Ectodermal cell (in vitro differentiated cells): ENCODE data around the gene OXA1L.
"Not testable (repeated sequence)": the region's sequence is repeated elsewhere in the genome, so short reads cannot be mapped to it uniquely, and the experiment has no call there.

Source experiments
- H3K27ac ChIP-seq: 2 replicates; pipeline ENCODE4 v1.7.0; 2013; ENCODE audit warnings: mild to moderate bottlenecking, low read depth, low read length; ENCODE audit not compliant: insufficient read depth, poor library complexity, severe bottlenecking
- H3K27me3 ChIP-seq: 2 replicates; pipeline ENCODE4 v1.7.0; 2013; ENCODE audit warnings: mild to moderate bottlenecking, low read length; ENCODE audit not compliant: insufficient read depth, control insufficient read depth, poor library complexity, severe bottlenecking
- H3K36me3 ChIP-seq: one replicate; pipeline ENCODE4 v1.7.0; 2013; ENCODE audit warnings: low read length; ENCODE audit not compliant: control insufficient read depth, insufficient read depth
- H3K4me1 ChIP-seq: one replicate; pipeline ENCODE4 v1.7.0; 2013; ENCODE audit warnings: low read length; ENCODE audit not compliant: control insufficient read depth, insufficient read depth
- H3K4me3 ChIP-seq: 2 replicates; pipeline ENCODE4 v1.7.0; 2013; ENCODE audit warnings: low read depth, low read length, control low read depth; ENCODE audit not compliant: insufficient read depth
- H3K9me3 ChIP-seq: 2 replicates; pipeline ENCODE4 v1.7.0; 2013; ENCODE audit warnings: mild to moderate bottlenecking, low read length, moderate library complexity; ENCODE audit not compliant: control insufficient read depth
- WGBS, 2 experiments: methylation state at CpG; one replicate each; pipeline ENCODE4 v1.1.7; 2013; ENCODE audit warnings: missing lambda C conversion rate in 2 of 2; 5-methylcytosine and 5-hydroxymethylcytosine counted together

Gene OXA1L

DNA sequence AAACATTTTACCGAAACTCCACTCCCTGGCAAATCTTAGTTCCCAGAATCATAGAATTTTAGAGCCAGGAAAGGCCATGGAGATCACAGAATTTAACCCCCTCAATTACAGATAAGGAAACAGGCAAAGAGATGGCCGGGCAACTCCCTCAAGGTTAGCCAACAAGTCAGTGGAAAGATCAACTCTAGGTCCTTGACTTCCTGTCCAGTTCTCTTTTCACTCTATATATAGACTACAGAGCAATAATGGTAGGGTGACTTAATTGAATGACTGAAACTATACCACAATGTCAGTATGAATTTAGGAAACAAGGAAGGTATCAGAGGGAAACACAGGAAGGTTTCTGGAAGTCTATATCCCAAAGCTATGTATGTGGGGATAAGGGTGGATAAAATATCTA, 11.6 kb downstream of the OXA1L start:
- no peaks in the 10 kb centered on the region for H3K36me3 ChIP-seq
- no peak overlapping the region for H3K4me3 ChIP-seq
- no peaks in the 10 kb centered on the region for H3K9me3 ChIP-seq
- WGBS, 2 experiments = 94% methylated on average over 2 of the region's 2 CpGs
- H3K27me3 ChIP-seq = no peaks in the 10 kb centered on the region
- H3K4me1 ChIP-seq = no peaks in the 10 kb centered on the region
- H3K27ac ChIP-seq = no peak overlapping the region

DNA sequence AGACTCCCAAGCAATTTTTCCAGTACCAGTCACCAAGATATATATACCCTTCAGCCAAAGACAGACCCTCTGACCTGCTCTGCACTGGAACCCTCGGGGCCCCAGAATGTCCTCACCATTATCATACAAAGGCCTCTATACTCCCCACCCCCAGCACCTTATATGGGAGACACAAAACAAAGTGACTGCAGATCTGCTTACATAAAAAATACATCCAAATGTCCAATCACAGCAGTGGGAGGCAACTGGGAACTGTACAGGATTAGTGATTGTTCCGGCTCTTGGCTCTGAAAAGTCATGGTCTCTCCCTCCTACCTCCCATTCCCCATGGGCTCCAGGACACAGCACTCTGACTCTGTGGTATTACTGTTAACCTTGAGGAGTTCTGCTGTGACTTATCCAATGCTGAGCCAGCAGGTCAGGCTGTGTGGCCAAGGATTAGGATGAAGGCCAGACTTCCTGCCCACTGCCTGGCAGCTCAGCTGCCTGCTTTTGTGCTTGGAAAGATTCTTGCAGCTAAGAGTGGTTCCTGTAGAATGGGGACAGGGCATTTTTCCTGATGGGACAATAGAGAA, 13.7 kb downstream of the OXA1L start:
- Histone ChIP-seq H3K27me3 (no peaks in the 10 kb centered on the region), H3K9me3 (no peaks in the 10 kb centered on the region), H3K27ac (no peak overlapping the region), H3K36me3 (no peaks in the 10 kb centered on the region), H3K4me3 (no peak overlapping the region), H3K4me1 (no peaks in the 10 kb centered on the region)
- WGBS, 2 experiments = 73 to 88% methylated on average over 2 of the region's 2 CpGs

DNA sequence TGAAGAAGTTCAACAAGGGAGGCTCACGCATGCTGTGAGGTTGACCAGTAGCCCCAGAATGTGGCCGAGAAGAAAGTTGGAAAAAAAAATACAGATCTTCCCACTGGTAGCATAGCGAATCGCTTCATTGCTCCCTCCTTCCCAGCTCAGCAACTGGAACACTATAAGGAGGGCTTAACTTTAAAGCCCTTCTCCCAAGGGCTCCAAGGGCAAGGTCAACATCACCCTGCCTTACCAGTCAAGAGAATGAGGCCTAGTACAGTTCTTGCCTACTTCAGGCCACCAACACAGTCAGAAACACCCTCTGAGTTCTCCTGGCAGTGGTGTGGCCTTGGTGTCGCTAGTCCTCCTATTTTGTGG, 14.4 kb downstream of the OXA1L start:
- H3K27ac ChIP-seq = no peak overlapping the region
- H3K9me3 ChIP-seq = no peaks in the 10 kb centered on the region

DNA sequence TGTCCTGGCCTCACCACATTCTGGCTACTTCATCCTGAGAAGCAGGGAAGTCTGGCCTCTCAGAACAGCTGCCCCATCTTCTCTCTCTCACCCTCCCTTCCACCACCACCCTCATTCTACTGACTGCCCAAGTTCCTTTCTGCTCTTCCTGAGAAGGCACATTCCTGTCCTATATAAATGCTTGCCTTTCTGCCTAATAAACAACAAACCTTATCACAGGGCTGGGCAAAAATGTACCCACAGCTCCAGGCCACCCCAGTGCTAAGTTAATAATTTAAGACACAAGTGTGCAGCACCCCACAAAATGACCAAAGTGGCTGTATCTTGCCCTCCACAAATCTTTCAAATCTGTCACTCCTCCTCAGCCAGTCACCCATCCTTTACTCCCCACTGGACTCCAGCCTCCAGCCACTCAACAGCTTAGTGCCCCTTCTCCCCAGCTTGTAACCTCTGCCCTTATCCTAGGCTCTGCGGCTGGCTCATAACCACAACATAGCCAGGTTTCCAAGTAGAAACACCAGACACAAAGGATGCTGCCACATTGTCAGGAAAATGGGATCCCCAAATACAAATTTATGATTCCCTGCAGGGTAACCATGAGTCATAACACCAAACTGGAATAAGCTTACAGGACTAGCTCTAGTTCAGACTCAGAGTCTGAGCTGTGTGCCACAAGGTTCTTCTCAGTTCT, 15.0 kb downstream of the OXA1L start:
- H3K4me3 ChIP-seq = no peak overlapping the region
- H3K27me3 ChIP-seq = no peaks in the 10 kb centered on the region
- H3K36me3 ChIP-seq = no peaks in the 10 kb centered on the region
- H3K4me1 ChIP-seq = no peaks in the 10 kb centered on the region
- 0 to 3% methylated on average over 1 of the region's 1 CpG for WGBS, 2 experiments
- no peak overlapping the region for H3K27ac ChIP-seq
- no peaks in the 10 kb centered on the region for H3K9me3 ChIP-seq

More for the DNA sequence above, 14.4 kb downstream of the OXA1L start:
- H3K27me3 ChIP-seq = no peaks in the 10 kb centered on the region
- no peaks in the 10 kb centered on the region for H3K36me3 ChIP-seq
- no peak overlapping the region for H3K4me3 ChIP-seq
- no peaks in the 10 kb centered on the region for H3K4me1 ChIP-seq
- WGBS, 2 experiments = 91 to 92% methylated on average over 5 of the region's 5 CpGs

DNA sequence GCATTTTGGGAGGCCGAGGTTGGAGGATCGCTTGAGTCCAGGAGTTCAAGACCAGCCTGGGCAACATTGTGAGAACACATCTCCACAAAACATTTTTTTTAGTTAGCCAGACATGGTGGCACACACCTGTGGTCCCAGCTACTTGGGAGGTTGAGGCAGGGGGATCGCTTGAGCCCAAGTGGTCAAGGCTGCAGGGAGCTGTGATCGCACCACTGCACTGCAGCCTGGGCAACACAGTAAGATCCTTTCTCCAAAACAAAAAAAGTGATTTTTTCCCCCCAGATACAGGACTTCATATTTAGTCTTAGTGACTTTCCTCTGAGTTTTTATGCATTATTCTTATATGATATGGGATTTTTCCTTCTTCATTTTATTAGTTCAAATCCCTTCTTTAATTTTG, 20.2 kb downstream of the OXA1L start:
- no peaks in the 10 kb centered on the region for H3K27me3 ChIP-seq
- H3K9me3 ChIP-seq = no peaks in the 10 kb centered on the region
- 86 to 98% methylated on average over 4 of the region's 4 CpGs for WGBS, 2 experiments
- H3K27ac ChIP-seq = no peak overlapping the region
- no peaks in the 10 kb centered on the region for H3K4me1 ChIP-seq
- H3K4me3 ChIP-seq = no peak overlapping the region
- H3K36me3 ChIP-seq = no peaks in the 10 kb centered on the region

DNA sequence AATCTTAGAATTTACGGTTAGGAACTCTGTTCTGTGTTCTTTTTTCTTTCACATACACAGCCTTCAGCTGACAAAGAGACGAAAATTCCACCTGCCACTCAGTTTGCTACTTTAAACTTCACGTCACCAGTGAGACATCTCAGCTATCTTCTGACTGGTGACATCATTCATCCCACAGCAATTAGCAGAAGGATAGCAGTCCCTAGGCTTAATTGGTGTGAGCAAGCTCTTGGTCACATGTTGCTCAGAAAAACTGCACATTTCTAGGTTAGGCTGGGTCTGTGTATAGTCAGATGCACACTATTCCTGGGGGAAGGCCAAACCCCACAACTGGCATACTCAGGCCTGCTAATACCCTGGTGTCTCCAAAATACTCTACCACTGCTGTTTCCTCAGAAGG, 24.8 kb downstream of the OXA1L start:
- Histone ChIP-seq H3K27ac (no peak overlapping the region), H3K4me1 (no peaks in the 10 kb centered on the region), H3K36me3 (no peaks in the 10 kb centered on the region), H3K27me3 (no peaks in the 10 kb centered on the region), H3K9me3 (no peaks in the 10 kb centered on the region), H3K4me3 (no peak overlapping the region)
- WGBS, 2 experiments = 77 to 93% methylated on average over 3 of the region's 3 CpGs

DNA sequence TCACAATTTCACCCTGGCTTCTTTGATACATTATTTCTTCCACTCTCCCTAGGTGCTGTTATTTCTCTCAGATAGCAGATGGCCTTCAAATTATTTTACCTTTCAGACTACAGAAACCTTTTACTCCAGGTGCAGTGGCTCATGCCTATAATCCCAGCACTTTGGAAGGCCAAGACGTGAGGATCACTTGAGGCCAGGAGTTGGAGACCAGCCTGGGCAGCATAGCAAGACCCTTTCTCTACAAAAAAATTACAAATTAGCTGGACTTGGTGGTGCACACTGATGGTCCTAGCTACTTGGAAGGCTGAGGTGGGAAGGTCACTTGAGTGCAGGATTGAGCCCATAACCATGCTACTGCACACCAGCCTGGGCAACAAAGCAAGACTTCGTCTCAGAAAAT, 25.7 kb downstream of the OXA1L start:
- 89 to 92% methylated on average over 2 of the region's 2 CpGs for WGBS, 2 experiments
- Histone ChIP-seq H3K4me3 (no peak overlapping the region), H3K9me3 (no peaks in the 10 kb centered on the region), H3K27ac (no peak overlapping the region), H3K27me3 (no peaks in the 10 kb centered on the region), H3K4me1 (no peaks in the 10 kb centered on the region), H3K36me3 (no peaks in the 10 kb centered on the region)

DNA sequence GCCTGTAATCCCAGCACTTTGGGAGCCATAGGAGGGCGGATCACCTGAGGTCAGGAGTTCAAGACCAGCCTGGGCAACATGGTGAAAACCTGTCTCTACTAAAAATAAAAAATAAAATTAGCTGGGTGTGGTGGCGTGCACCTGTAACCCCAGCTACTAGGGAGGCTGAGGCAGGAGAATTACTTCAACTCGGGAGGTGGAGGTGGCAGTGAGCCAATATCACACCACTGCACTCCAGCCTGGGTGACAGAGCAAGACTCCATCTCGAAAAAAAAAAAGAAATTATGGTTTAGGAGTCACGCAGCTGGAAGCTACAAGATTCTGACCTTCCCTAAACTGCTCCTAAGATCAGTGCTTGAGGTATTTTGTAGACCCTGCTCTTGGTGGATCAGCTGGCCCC, 27.1 kb downstream of the OXA1L start:
- WGBS, 2 experiments = 90 to 92% methylated on average over 5 of the region's 5 CpGs
- not testable (repeated sequence) for H3K27me3 ChIP-seq, H3K4me1 ChIP-seq, H3K4me3 ChIP-seq, H3K36me3 ChIP-seq, H3K9me3 ChIP-seq, H3K27ac ChIP-seq

DNA sequence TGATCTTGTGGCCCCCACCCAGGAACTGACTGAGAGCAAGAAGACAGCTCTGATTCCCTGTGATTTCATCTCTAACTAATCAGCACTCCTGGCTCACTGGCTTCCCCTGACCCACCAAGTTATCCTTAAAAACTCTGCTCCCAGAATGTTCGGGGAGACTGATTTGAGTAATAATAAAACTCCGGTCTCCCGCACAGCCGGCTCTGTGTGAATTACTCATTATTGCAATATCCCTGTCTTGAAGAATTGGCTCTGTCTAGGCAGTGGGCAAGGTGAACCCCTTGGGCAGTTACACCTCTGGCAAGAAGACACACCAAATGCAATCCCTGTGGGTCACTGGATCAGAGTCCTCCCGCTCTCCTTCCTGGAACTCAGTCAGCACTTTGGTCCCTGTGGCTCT, 27.5 kb downstream of the OXA1L start:
- H3K4me1 ChIP-seq = no peaks in the 10 kb centered on the region
- no peaks in the 10 kb centered on the region for H3K36me3 ChIP-seq
- H3K9me3 ChIP-seq = no peaks in the 10 kb centered on the region
- no peak overlapping the region for H3K27ac ChIP-seq
- no peaks in the 10 kb centered on the region for H3K27me3 ChIP-seq
- no peak overlapping the region for H3K4me3 ChIP-seq
- 73 to 74% methylated on average over 5 of the region's 5 CpGs for WGBS, 2 experiments

DNA sequence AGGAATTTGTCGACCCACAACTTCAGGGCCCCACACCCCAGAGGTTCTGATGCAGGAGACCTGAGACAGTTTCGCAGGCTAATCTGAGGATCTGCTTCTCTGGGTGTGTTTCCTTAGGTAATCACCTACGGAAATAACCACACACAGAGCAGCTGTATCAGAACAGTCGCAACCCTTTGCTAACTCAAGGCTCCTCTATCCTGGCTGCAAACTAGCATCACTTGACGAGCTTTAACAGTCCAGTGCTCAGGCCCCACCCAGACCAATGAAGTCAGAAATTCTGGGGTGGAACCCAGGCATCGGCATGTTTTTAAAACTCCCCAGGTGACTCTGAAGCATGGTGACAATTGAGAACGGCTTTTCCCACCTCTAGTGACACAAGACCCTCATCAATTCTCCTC, 28.1 kb downstream of the OXA1L start:
- H3K27me3 ChIP-seq = no peaks in the 10 kb centered on the region
- no peaks in the 10 kb centered on the region for H3K4me1 ChIP-seq
- H3K4me3 ChIP-seq = no peak overlapping the region
- WGBS, 2 experiments = 93 to 94% methylated on average over 7 of the region's 7 CpGs
- no peak overlapping the region for H3K27ac ChIP-seq
- H3K9me3 ChIP-seq = no peaks in the 10 kb centered on the region
- H3K36me3 ChIP-seq = no peaks in the 10 kb centered on the region
